Kidney (tissue), 14 donors: ENCODE measurements around the gene HUS1. TPM values are rescaled to one million over a fixed set of nuclear protein-coding genes. Genes with fewer than 3 reads are reported as not detected.
A peak's percentile ranks its signal among the peaks of the same experiment; 100 is the strongest.

Experiments
- DNase-seq, 5 donors: peaks; one replicate each; pipeline ENCODE4 v3.0.0-alpha.2; 2013 to 2020
- FAIRE-seq: peaks from 2 replicates; lab custom pipeline; 2012; peaks lifted over from hg19 to GRCh38; lab: Jason Lieb, UNC
- H3K27ac ChIP-seq, 2 donors: one replicate each; pipeline ENCODE4 v1.7.0; 2013; ENCODE audit warnings: low read depth in 2 of 2, low read length in 2 of 2, inconsistent platforms in 1 of 2
- H3K27me3 ChIP-seq: one replicate; pipeline ENCODE4 v1.7.1; 2013; ENCODE audit warnings: low read length, inconsistent platforms; ENCODE audit not compliant: control insufficient read depth, insufficient read depth
- H3K36me3 ChIP-seq, 3 donors: one replicate each; pipeline versions ENCODE4 v1.7.0 to v1.7.1; 2013; ENCODE audit warnings: low read length in 3 of 3, control low read depth in 1 of 3, inconsistent platforms in 1 of 3; ENCODE audit not compliant: insufficient read depth in 3 of 3, control insufficient read depth in 2 of 3
- H3K4me1 ChIP-seq, 3 donors: one replicate each; pipeline versions ENCODE4 v1.7.0 to v1.7.1; 2013; ENCODE audit warnings: low read length in 3 of 3, inconsistent platforms in 1 of 3, low read depth in 1 of 3; ENCODE audit not compliant: control insufficient read depth in 2 of 3, insufficient read depth in 2 of 3
- H3K4me3 ChIP-seq, 3 donors: one replicate each; pipeline versions ENCODE4 v1.7.0 to v1.8.1; 2013; ENCODE audit warnings: low read length in 3 of 3, control low read depth in 1 of 3, inconsistent platforms in 1 of 3
- H3K9ac ChIP-seq, 3 donors: one replicate each; pipeline versions ENCODE4 v1.7.0 to v1.7.1; 2013; ENCODE audit warnings: low read length in 3 of 3, control low read depth in 1 of 3, inconsistent platforms in 1 of 3
- H3K9me3 ChIP-seq, 3 donors: one replicate each; pipeline versions ENCODE4 v1.7.0 to v1.7.1; 2013; ENCODE audit warnings: low read length in 3 of 3, control low read depth in 1 of 3, inconsistent platforms in 1 of 3; ENCODE audit not compliant: control insufficient read depth in 2 of 3, insufficient read depth in 1 of 3
- intact Hi-C: fragments of 100-400 bp; cut with DNase I; formaldehyde crosslinking; loops from one replicate; pipeline ENCODE4 v1.11.1; 2022
- polyA plus RNA-seq: library from polyadenylated mRNA; stranded (reverse); fragments of 350-450 nt; fragmentation: Illumina TruSeq; extraction: RNeasy Lipid Tissue Mini Kit (QIAGEN cat#74804); gene quantifications from one replicate; pipeline ENCODE4 v1.2.3, GENCODE V29; 2014; ENCODE audit warnings: low read depth, low replicate concordance; ENCODE audit not compliant: insufficient read depth
- total RNA-seq: library from RNA; stranded (reverse); fragmentation: NEBNext Ultra II Directional; extraction: Animal tissue kit (Norgen Biotek cat#: 25700); gene quantifications from one replicate; pipeline ENCODE4 v1.2.1, GENCODE V29; 2021
- TF ChIP-seq, protein P1 (sequence below): IDR thresholded peaks from 3 replicates; pipeline ENCODE4 v1.5.1; 2012; ENCODE audit warnings: mild to moderate bottlenecking, moderate library complexity, borderline replicate concordance; ENCODE audit not compliant: insufficient read depth; ENCODE audit errors: extremely low read depth
- donor health status: control.
- donor health status: control.
- donor health status: control.
- donor health status: control.
- donor health status: control.
- donor health status: DM: yes; HTN: yes; CAD: no.
- donor health status: Normal renal cell carcinoma (clear cell type).

The HUS1 gene
- total and polyA plus RNA-seq, 2 donors from 2014 or later: 13.4 to 29.5 TPM

DNA sequence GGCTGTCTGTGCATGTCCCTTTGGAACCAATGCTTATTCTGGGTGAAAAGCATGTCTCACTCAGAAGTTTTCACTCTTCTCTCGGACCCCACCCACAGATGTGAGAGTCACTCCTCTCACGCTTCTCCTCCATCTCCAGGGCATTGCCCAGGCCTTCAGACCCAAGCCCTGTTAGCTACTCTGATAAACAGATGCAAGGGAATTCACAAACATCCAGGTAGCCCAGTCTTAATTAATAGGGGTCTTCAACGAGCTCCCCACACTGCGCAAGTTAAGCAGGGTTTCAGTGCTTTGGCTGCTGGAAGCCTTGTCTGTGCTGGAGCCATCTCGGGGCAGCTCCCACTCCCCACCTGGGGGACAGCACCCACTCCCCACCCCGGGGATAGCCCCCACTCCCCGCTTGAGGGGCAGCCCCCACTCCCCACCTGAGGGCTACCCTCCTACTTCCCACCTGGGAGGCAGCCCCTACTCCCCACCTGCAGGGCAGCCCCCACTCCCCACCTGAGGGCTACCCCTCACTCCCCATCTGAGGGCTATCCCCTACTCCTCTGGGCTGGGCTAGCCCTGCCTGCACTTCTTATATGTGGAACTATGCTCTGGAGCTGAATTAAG, 39.9 kb downstream of the HUS1 start:
- peak overlapping the region in 1 of 2 donors; percentile 49 for H3K27ac ChIP-seq
- no peak overlapping the region for H3K9ac ChIP-seq
- no peaks in the 10 kb centered on the region for H3K36me3 ChIP-seq
- H3K27me3 ChIP-seq: no peaks in the 10 kb centered on the region
- no peak overlapping the region for H3K4me3 ChIP-seq
- H3K9me3 ChIP-seq: no peaks in the 10 kb centered on the region
- FAIRE-seq (no peak), DNase-seq (no peak)
- H3K4me1 ChIP-seq: peaks cover 0 to 4% (median 0%) of the 10 kb centered on the region in 3 donors
- TF ChIP-seq, protein P1, sequence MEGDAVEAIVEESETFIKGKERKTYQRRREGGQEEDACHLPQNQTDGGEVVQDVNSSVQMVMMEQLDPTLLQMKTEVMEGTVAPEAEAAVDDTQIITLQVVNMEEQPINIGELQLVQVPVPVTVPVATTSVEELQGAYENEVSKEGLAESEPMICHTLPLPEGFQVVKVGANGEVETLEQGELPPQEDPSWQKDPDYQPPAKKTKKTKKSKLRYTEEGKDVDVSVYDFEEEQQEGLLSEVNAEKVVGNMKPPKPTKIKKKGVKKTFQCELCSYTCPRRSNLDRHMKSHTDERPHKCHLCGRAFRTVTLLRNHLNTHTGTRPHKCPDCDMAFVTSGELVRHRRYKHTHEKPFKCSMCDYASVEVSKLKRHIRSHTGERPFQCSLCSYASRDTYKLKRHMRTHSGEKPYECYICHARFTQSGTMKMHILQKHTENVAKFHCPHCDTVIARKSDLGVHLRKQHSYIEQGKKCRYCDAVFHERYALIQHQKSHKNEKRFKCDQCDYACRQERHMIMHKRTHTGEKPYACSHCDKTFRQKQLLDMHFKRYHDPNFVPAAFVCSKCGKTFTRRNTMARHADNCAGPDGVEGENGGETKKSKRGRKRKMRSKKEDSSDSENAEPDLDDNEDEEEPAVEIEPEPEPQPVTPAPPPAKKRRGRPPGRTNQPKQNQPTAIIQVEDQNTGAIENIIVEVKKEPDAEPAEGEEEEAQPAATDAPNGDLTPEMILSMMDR: no peak
- intact Hi-C loops: loop anchor here (10.0 kb wide), 1 partner anchor 165 kb away; no protein-coding TSS in a partner anchor

DNA sequence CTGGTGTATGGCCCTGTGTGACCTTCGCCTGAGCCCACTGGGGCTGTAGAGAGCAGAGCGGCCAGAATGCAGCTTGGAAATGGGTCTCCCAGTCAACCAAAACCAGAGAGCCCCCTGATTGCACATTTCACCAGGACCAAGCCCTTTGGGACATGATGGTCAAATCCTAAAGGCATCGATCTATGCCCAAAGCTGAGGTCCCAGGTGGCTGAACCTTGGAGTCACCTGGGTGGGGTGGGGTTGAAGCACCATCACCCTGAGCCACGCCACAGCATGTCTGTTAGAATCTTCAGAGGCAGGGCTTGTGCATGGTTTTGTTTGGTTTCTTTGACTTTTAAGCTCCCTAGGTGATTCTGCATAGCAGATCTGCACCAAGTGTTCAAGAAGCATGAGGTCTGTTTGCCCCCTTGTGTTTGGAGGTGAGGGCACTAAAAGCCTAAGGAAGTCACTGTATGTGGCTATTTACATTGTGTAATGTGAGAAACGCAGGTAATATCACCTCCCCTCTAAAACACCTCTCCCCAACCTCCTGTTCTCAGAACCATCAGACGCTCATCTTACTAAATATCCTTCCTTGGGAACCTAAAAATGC, 40.7 kb downstream of the HUS1 start:
- Histone ChIP-seq H3K27me3 (no peaks in the 10 kb centered on the region), H3K4me1 (peaks cover 0 to 4% (median 0%) of the 10 kb centered on the region in 3 donors), H3K9ac (no peak overlapping the region), H3K36me3 (no peaks in the 10 kb centered on the region), H3K27ac (no peak overlapping the region), H3K4me3 (no peak overlapping the region), H3K9me3 (no peaks in the 10 kb centered on the region)
- intact Hi-C loops: no loop called here
- DNase-seq (peak in 2 of 5 donors; percentile 41 to 49), FAIRE-seq (no peak)
- TF ChIP-seq, protein P1: no peak

DNA sequence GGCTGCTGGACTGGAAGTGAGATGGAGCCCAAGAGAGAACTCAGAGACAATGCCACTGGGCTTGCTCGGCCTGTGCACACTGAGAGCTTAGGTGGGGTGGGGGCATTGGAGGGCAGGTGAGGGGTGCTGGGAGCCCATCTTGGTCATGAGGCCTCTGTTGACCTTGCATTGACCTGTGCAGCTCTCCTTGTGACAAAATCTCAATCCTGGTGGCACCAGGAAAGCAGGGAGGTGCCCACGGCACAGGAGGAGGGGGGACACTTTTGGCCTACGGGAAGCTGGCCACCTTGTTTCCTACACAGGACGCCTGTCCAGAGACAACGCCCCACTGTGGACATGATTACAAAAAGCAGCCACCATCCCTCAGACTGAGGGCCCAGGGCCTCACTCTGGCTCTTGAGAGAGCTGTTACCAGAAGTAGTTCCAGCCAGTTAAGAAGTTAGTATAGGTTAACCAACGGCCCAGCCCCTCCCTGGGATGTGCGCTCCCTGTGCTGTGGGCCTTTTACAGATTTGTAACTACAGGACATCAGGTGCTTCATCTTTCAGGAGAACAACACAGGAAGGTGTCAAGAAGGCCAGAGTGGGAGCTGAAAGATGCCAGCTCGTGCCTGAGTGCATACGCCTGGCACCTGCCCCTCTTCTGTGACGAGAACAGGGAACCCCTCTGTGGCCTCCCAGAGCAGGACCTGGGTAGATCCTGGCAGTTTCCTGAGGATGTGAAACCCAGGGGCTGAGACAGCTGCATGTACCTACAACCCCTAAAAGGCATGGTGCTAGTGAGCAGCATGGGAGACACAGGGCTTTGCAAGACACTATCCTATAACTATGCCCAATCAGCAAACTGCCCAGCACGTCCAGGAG, 41.5 kb downstream of the HUS1 start:
- FAIRE-seq (no peak), DNase-seq (no peak)
- Histone ChIP-seq H3K9ac (no peak overlapping the region), H3K9me3 (no peaks in the 10 kb centered on the region), H3K27ac (no peak overlapping the region), H3K36me3 (no peaks in the 10 kb centered on the region), H3K4me3 (no peak overlapping the region), H3K4me1 (peaks cover 0 to 4% (median 0%) of the 10 kb centered on the region in 3 donors), H3K27me3 (no peaks in the 10 kb centered on the region)
- TF ChIP-seq, protein P1: no peak
- intact Hi-C loops: no loop called here
